Nephron (organoid): ENCODE data around the gene CATSPERB.
"Not testable (repeated sequence)": the region's sequence is repeated elsewhere in the genome, so short reads cannot be mapped to it uniquely, and the experiment has no call there.

Experiments
- H3K27ac Mint-ChIP-seq, 3 experiments: 2 replicates each; pipeline ENCODE4 v1.8.0; 2020; ENCODE audit warnings: mixed read lengths in 3 of 3, mild to moderate bottlenecking in 2 of 3, moderate library complexity in 1 of 3
- H3K27me3 Mint-ChIP-seq: 2 replicates; pipeline ENCODE4 v1.8.0; 2021; ENCODE audit warnings: low read depth, mild to moderate bottlenecking, moderate library complexity, mixed read lengths
- H3K36me3 Mint-ChIP-seq: 2 replicates; pipeline ENCODE4 v1.8.0; 2020; ENCODE audit warnings: low read depth, mixed read lengths
- H3K4me1 Mint-ChIP-seq: 2 replicates; pipeline ENCODE4 v1.8.0; 2020; ENCODE audit warnings: mixed read lengths
- H3K4me3 Mint-ChIP-seq, 3 experiments: 2 replicates each; pipeline ENCODE4 v1.8.0; 2020; ENCODE audit warnings: mild to moderate bottlenecking in 3 of 3, mixed read lengths in 3 of 3, moderate library complexity in 2 of 3
- H3K9me3 Mint-ChIP-seq: 2 replicates; pipeline ENCODE4 v1.8.0; 2020; ENCODE audit warnings: mixed read lengths
- CTCF ChIP-seq, 3 experiments: fragments of 200-600 bp; sonication (generic); IDR thresholded peaks; one replicate each; pipeline ENCODE4 v1.5.0; 2021; ENCODE audit warnings: antibody characterized with exemption in 3 of 3; ENCODE audit not compliant: unreplicated experiment in 3 of 3

The CATSPERB gene

GRCh38 chr14:91570021-91570420 lies 161.9 kb downstream of the CATSPERB start:
- no peaks in the 10 kb centered on the region for H3K36me3 Mint-ChIP-seq
- H3K27ac Mint-ChIP-seq: no peak overlapping the region
- peaks cover 9% of the 10 kb centered on the region for H3K9me3 Mint-ChIP-seq
- H3K4me1 Mint-ChIP-seq: peaks cover 7% of the 10 kb centered on the region
- H3K4me3 Mint-ChIP-seq: no peak overlapping the region
- peaks cover 38% of the 10 kb centered on the region for H3K27me3 Mint-ChIP-seq
- TF ChIP-seq CTCF (IDR thresholded peaks at IDR 0.05; ENCODE audit: unreplicated experiment in 3 of 3): no peak

- TF ChIP-seq CTCF (IDR thresholded peaks at IDR 0.05; ENCODE audit: unreplicated experiment in 3 of 3): no peak
- H3K36me3 Mint-ChIP-seq: no peaks in the 10 kb centered on the region
- peaks cover 1% of the 10 kb centered on the region for H3K4me1 Mint-ChIP-seq
- H3K4me3 Mint-ChIP-seq: no peak overlapping the region
- H3K27me3 Mint-ChIP-seq: peaks cover 31% of the 10 kb centered on the region
- H3K27ac Mint-ChIP-seq: no peak overlapping the region
- peaks cover 9% of the 10 kb centered on the region for H3K9me3 Mint-ChIP-seq
These were observed 162.6 kb downstream of the CATSPERB start for GRCh38 chr14:91569301-91569700.

GRCh38 chr14:91568626-91569025 lies 163.3 kb downstream of the CATSPERB start:
- Mint-ChIP-seq H3K4me3 (no peak overlapping the region), H3K4me1 (no peaks in the 10 kb centered on the region), H3K36me3 (no peaks in the 10 kb centered on the region), H3K27ac (no peak overlapping the region), H3K27me3 (peaks cover 24% of the 10 kb centered on the region), H3K9me3 (peaks cover 14% of the 10 kb centered on the region)
- no peak for TF ChIP-seq CTCF (IDR thresholded peaks at IDR 0.05; ENCODE audit: unreplicated experiment in 3 of 3)

DNA sequence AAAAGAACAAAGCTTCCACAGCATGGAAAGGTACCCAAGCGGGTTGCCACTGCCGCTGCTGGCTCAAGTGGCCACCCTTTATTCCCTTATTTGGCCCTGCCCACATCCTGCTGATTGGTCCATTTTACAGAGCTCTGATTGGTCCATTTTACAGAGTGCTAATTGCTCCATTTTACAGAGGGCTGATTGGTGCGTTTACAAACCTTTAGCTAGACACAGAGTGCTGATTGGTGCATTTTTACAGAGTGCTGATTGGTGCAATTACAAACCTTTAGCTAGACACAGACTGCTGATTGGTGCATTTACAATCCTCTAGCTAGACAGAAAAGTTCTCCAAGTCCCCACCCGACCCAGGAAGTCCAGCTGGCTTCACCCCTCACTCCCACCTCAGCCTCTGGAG lies 164.1 kb downstream of the CATSPERB start:
- peaks cover 17% of the 10 kb centered on the region for H3K27me3 Mint-ChIP-seq
- not testable (repeated sequence) for H3K36me3 Mint-ChIP-seq, H3K4me3 Mint-ChIP-seq, H3K27ac Mint-ChIP-seq, H3K4me1 Mint-ChIP-seq
- H3K9me3 Mint-ChIP-seq: peaks cover 14% of the 10 kb centered on the region

DNA sequence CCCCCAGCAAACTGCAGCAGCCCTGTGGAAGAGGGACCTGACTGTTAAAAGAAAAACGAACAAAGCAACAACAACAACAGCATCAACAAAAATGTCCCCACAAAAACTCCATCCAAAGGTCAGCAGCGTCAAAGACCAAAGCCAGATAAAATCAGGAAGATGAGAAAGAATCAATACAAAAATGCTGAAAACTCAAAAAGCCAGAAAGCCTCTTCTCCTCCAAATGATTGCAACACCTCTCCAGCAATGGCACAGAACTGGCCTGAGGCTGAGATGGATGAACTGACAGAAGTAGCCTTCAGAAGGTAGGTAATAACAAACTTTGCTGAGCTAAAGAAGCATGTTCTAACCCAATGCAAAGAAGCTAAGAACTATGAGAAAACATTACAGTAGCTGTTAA lies 176.4 kb downstream of the CATSPERB start:
- Mint-ChIP-seq H3K27me3 (peaks cover 3% of the 10 kb centered on the region), H3K4me1 (no peaks in the 10 kb centered on the region), H3K27ac (peak overlapping the region in 1 of 3 experiments; percentile 48), H3K36me3 (peaks cover 6% of the 10 kb centered on the region), H3K9me3 (peaks cover 26% of the 10 kb centered on the region), H3K4me3 (no peak overlapping the region)
- no peak for TF ChIP-seq CTCF (IDR thresholded peaks at IDR 0.05; ENCODE audit: unreplicated experiment in 3 of 3)

GRCh38 chr14:91554535-91555332 lies 177.2 kb downstream of the CATSPERB start:
- Mint-ChIP-seq H3K27ac (peak overlapping the region in 1 of 3 experiments; percentile 48), H3K4me3 (no peak overlapping the region), H3K36me3 (peaks cover 6% of the 10 kb centered on the region), H3K9me3 (peaks cover 26% of the 10 kb centered on the region), H3K27me3 (peaks cover 3% of the 10 kb centered on the region), H3K4me1 (no peaks in the 10 kb centered on the region)
- TF ChIP-seq CTCF (IDR thresholded peaks at IDR 0.05; ENCODE audit: unreplicated experiment in 3 of 3): no peak
